ENCODE data around the gene IFT52.

- TF ChIP-seq CTCF (conservative IDR thresholded peaks at IDR 0.05; ENCODE audit: low read length) = no peak
- no peak for TF ChIP-seq EZH2phosphoT487 (IDR thresholded peaks at IDR 0.05; ENCODE audit: borderline replicate concordance, low read depth, low read length)
Measured at GRCh38 chr20:43676368-43676767, 85.6 kb downstream of the IFT52 start.

Measured in OCI-LY7 (cell line).